B cell (primary cell): ENCODE data around the gene FXYD4. TPM values are rescaled to one million over a fixed set of nuclear protein-coding genes. Genes with fewer than 3 reads are reported as not detected.

ENCODE experiments used
- ATAC-seq: fragments of 200-7000 bp; cut with Tn5 transposase; one replicate; pipeline ENCODE4 v1.10.0; 2021; ENCODE audit warnings: low read depth, mild to moderate bottlenecking, moderate number of reproducible peaks, moderate library complexity
- CTCF ChIA-PET: fragments of 350-600 bp; sonication (Branson Sonifier 250); formaldehyde crosslinking; loops from one replicate; lab custom pipeline; 2021; ENCODE audit warnings: antibody characterized with exemption, inconsistent platforms; lab: Charles Lee
- POLR2A ChIA-PET: fragments of 350-600 bp; sonication (Branson Sonifier 250); formaldehyde crosslinking; loops from one replicate; lab custom pipeline; 2021; ENCODE audit warnings: antibody characterized with exemption; lab: Charles Lee
- DNase-seq: peaks from one replicate; pipeline ENCODE4 v3.0.0; 2013
- H2AFZ ChIP-seq: 2 replicates; pipeline ENCODE4 v1.6.1; 2012; ENCODE audit warnings: mild to moderate bottlenecking, low read depth, low read length; ENCODE audit not compliant: insufficient read depth, poor library complexity, severe bottlenecking
- H3K27ac ChIP-seq, 2 donors: 1 replicate in 1 of 2; 2 replicates in 1 of 2; pipeline ENCODE4 v1.5.1; 2012 to 2013; ENCODE audit warnings: low read length in 2 of 2, mild to moderate bottlenecking in 2 of 2, moderate library complexity in 1 of 2
- H3K27me3 ChIP-seq, 4 experiments: fragments of 200-600 bp in 1 of 4; sonication (generic) in 1 of 4; replicated peaks in 1 of 4; 1 replicate in 2 of 4; 2 replicates in 2 of 4; pipeline versions ENCODE4 v1.6.1 to v1.7.0; 2013 to 2016; ENCODE audit warnings: low read length in 3 of 4, mild to moderate bottlenecking in 2 of 4, mixed read lengths in 1 of 4, moderate library complexity in 1 of 4; ENCODE audit not compliant: insufficient read depth in 4 of 4, control insufficient read depth in 3 of 4; ENCODE audit errors: control extremely low read depth in 1 of 4
- H3K36me3 ChIP-seq, 2 experiments: replicated peaks in 1 of 2; 1 replicate in 1 of 2; 2 replicates in 1 of 2; pipeline versions ENCODE4 v1.6.1 to v1.7.1; 2013; ENCODE audit warnings: low read length in 1 of 2; ENCODE audit not compliant: insufficient read depth in 2 of 2, control insufficient read depth in 1 of 2; ENCODE audit errors: control extremely low read depth in 1 of 2, extremely low read depth in 1 of 2
- H3K4me1 ChIP-seq, 2 donors: fragments of 200-600 bp in 1 of 2; sonication (generic) in 1 of 2; 1 replicate in 1 of 2; 2 replicates in 1 of 2; pipeline versions ENCODE4 v1.5.1 to v1.6.1; 2013 to 2017; ENCODE audit warnings: low read length in 2 of 2; ENCODE audit not compliant: control insufficient read depth in 2 of 2, insufficient read depth in 2 of 2
- H3K4me2 ChIP-seq: replicated peaks from 2 replicates; pipeline ENCODE3; 2012; ENCODE audit warnings: mild to moderate bottlenecking, low read depth, low read length; ENCODE audit not compliant: poor library complexity, severe bottlenecking
- H3K4me3 ChIP-seq, 5 experiments: fragments of 200-600 bp in 1 of 5; sonication (generic) in 1 of 5; 1 replicate in 3 of 5; 2 replicates in 2 of 5; pipeline versions ENCODE4 v1.5.1 to v1.7.0; 2011 to 2016; ENCODE audit warnings: low read length in 4 of 5, mild to moderate bottlenecking in 4 of 5, low read depth in 2 of 5, control low read depth in 1 of 5, moderate library complexity in 1 of 5; ENCODE audit not compliant: insufficient read depth in 1 of 5; ENCODE audit errors: control extremely low read depth in 1 of 5, extremely low read depth in 1 of 5
- H3K79me2 ChIP-seq: fragments of 200-600 bp; sonication (generic); one replicate; pipeline ENCODE4 v1.6.0; 2016; ENCODE audit warnings: low read length; ENCODE audit not compliant: control insufficient read depth, insufficient read depth
- H3K9ac ChIP-seq: fragments of 200-600 bp; sonication (generic); 2 replicates; pipeline ENCODE4 v1.6.1; 2017; ENCODE audit warnings: mild to moderate bottlenecking, low read length, moderate library complexity
- H3K9me3 ChIP-seq, 3 donors: one replicate each; pipeline versions ENCODE4 v1.6.1 to v1.7.1; 2013; ENCODE audit warnings: low read length in 2 of 3; ENCODE audit not compliant: control insufficient read depth in 2 of 3, insufficient read depth in 1 of 3; ENCODE audit errors: control extremely low read depth in 1 of 3
- H4K20me1 ChIP-seq: 2 replicates; pipeline ENCODE4 v1.6.0; 2012; ENCODE audit warnings: mild to moderate bottlenecking, low read length; ENCODE audit not compliant: insufficient read depth, control insufficient read depth, poor library complexity, severe bottlenecking
- H3K27ac Mint-ChIP-seq: one replicate; pipeline ENCODE4 v1.8.0; 2021; ENCODE audit warnings: mixed read lengths
- H3K27me3 Mint-ChIP-seq: one replicate; pipeline ENCODE4 v1.8.0; 2021; ENCODE audit warnings: mixed read lengths
- H3K4me1 Mint-ChIP-seq: one replicate; pipeline ENCODE4 v1.8.0; 2021; ENCODE audit warnings: mixed read lengths
- H3K4me3 Mint-ChIP-seq: one replicate; pipeline ENCODE4 v1.8.0; 2021; ENCODE audit warnings: mixed read lengths
- H3K9me3 Mint-ChIP-seq: one replicate; pipeline ENCODE4 v1.8.0; 2022; ENCODE audit warnings: mixed read lengths; ENCODE audit not compliant: insufficient read depth
- CTCF ChIP-seq: fragments of 200-600 bp; IDR thresholded peaks from one replicate; pipeline ENCODE4 v1.8.0; 2022; ENCODE audit warnings: antibody characterized with exemption, mild to moderate bottlenecking
- EZH2 ChIP-seq: IDR thresholded peaks from 2 replicates; pipeline ENCODE4 v1.6.1; 2012; ENCODE audit warnings: borderline replicate concordance, low read depth, mild to moderate bottlenecking, moderate library complexity, low read length; ENCODE audit not compliant: insufficient read depth, poor library complexity, severe bottlenecking
- WGBS: methylation state at CpG from one replicate; pipeline ENCODE4 v1.1.5; 2013; ENCODE audit warnings: missing lambda C conversion rate; ENCODE audit not compliant: insufficient coverage; 5-methylcytosine and 5-hydroxymethylcytosine counted together
- intact Hi-C: fragments of 100-400 bp; cut with micrococcal nuclease; formaldehyde crosslinking; loops from one replicate; pipeline ENCODE4 v1.10.0; 2022
- polyA plus RNA-seq: library from polyadenylated mRNA; depleted of rRNA; stranded (reverse); fragments of >200 nt; gene quantifications from 2 replicates; pipeline ENCODE4 v1.2.3, GENCODE V29; 2012
- total RNA-seq, 2 donors: library from RNA; stranded (reverse); fragments of 120-200 nt in 1 of 2; gene quantifications; 1 replicate in 1 of 2; 2 replicates in 1 of 2; pipeline versions ENCODE4 v1.2.3 to v1.2.4, GENCODE V29; 2013 to 2022

The FXYD4 gene
- total and polyA plus RNA-seq, 2 donors (not counting 1 experiment from before 2014, with no cell fraction given) = not detected

- peaks cover 0 to 5% (median 0%) of the 10 kb centered on the region in 4 experiments for H3K27me3 ChIP-seq
- Mint-ChIP-seq H3K27me3 (peaks cover 29% of the 10 kb centered on the region), H3K4me3 (no peak overlapping the region), H3K9me3 (no peaks in the 10 kb centered on the region), H3K27ac (no peak overlapping the region), H3K4me1 (no peaks in the 10 kb centered on the region)
- H3K4me2 ChIP-seq = no peak overlapping the region
- CTCF ChIA-PET = no interaction called here
- no peaks in the 10 kb centered on the region for H4K20me1 ChIP-seq
- H3K36me3 ChIP-seq = no peaks in the 10 kb centered on the region
- no peak overlapping the region for H3K9ac ChIP-seq
- POLR2A ChIA-PET = no interaction called here
- DNase-seq (no peak), ATAC-seq (no peak)
- H3K9me3 ChIP-seq = no peaks in the 10 kb centered on the region
- H2AFZ ChIP-seq = no peak overlapping the region
- WGBS = 85% methylated on average over 6 of the region's 6 CpGs
- no peaks in the 10 kb centered on the region for H3K4me1 ChIP-seq
- intact Hi-C loops = no loop called here
- no peaks in the 10 kb centered on the region for H3K79me2 ChIP-seq
- no peak for TF ChIP-seq EZH2
- TF ChIP-seq CTCF = no peak
- no peak overlapping the region for H3K27ac ChIP-seq
- H3K4me3 ChIP-seq = no peak overlapping the region
Measured at GRCh38 chr10:43340101-43340500, 31.3 kb upstream of the FXYD4 start.

GRCh38 chr10:43340619-43341018, 30.8 kb upstream of the FXYD4 start:
- no peak overlapping the region for H3K4me3 ChIP-seq
- peaks cover 29% of the 10 kb centered on the region for H3K27me3 Mint-ChIP-seq
- H4K20me1 ChIP-seq = no peaks in the 10 kb centered on the region
- H3K27ac ChIP-seq = no peak overlapping the region
- CTCF ChIA-PET = no interaction called here
- intact Hi-C loops = no loop called here
- no peak overlapping the region for H3K4me2 ChIP-seq
- DNase-seq = no peak
- H3K27me3 ChIP-seq = peaks cover 0 to 5% (median 0%) of the 10 kb centered on the region in 4 experiments
- no peak for TF ChIP-seq CTCF
- TF ChIP-seq EZH2 = no peak
- POLR2A ChIA-PET = no interaction called here
- no peak overlapping the region for H3K4me3 Mint-ChIP-seq
- no peak for ATAC-seq
- WGBS = 87% methylated on average over 9 of the region's 9 CpGs
- H3K9me3 Mint-ChIP-seq = no peaks in the 10 kb centered on the region
- H2AFZ ChIP-seq = no peak overlapping the region
- H3K36me3 ChIP-seq = no peaks in the 10 kb centered on the region
- H3K9ac ChIP-seq = no peak overlapping the region
- H3K4me1 ChIP-seq = no peaks in the 10 kb centered on the region
- no peaks in the 10 kb centered on the region for H3K9me3 ChIP-seq
- H3K4me1 Mint-ChIP-seq = no peaks in the 10 kb centered on the region
- no peak overlapping the region for H3K27ac Mint-ChIP-seq
- H3K79me2 ChIP-seq = no peaks in the 10 kb centered on the region
